Kidney (tissue), 14 donors: ENCODE results near the gene TSPAN14. TPM values are rescaled to one million over a fixed set of nuclear protein-coding genes. Genes with fewer than 3 reads are reported as not detected.

ENCODE experiments used
- DNase-seq, 5 donors: peaks; one replicate each; pipeline ENCODE4 v3.0.0-alpha.2; 2013 to 2020
- FAIRE-seq: peaks from 2 replicates; lab custom pipeline; 2012; peaks lifted over from hg19 to GRCh38; lab: Jason Lieb, UNC
- H3K27ac ChIP-seq, 2 donors: one replicate each; pipeline ENCODE4 v1.7.0; 2013; ENCODE audit warnings: low read depth in 2 of 2, low read length in 2 of 2, inconsistent platforms in 1 of 2
- H3K27me3 ChIP-seq: one replicate; pipeline ENCODE4 v1.7.1; 2013; ENCODE audit warnings: low read length, inconsistent platforms; ENCODE audit not compliant: control insufficient read depth, insufficient read depth
- H3K36me3 ChIP-seq, 3 donors: one replicate each; pipeline versions ENCODE4 v1.7.0 to v1.7.1; 2013; ENCODE audit warnings: low read length in 3 of 3, control low read depth in 1 of 3, inconsistent platforms in 1 of 3; ENCODE audit not compliant: insufficient read depth in 3 of 3, control insufficient read depth in 2 of 3
- H3K4me1 ChIP-seq, 3 donors: one replicate each; pipeline versions ENCODE4 v1.7.0 to v1.7.1; 2013; ENCODE audit warnings: low read length in 3 of 3, inconsistent platforms in 1 of 3, low read depth in 1 of 3; ENCODE audit not compliant: control insufficient read depth in 2 of 3, insufficient read depth in 2 of 3
- H3K4me3 ChIP-seq, 3 donors: one replicate each; pipeline versions ENCODE4 v1.7.0 to v1.8.1; 2013; ENCODE audit warnings: low read length in 3 of 3, control low read depth in 1 of 3, inconsistent platforms in 1 of 3
- H3K9ac ChIP-seq, 3 donors: one replicate each; pipeline versions ENCODE4 v1.7.0 to v1.7.1; 2013; ENCODE audit warnings: low read length in 3 of 3, control low read depth in 1 of 3, inconsistent platforms in 1 of 3
- H3K9me3 ChIP-seq, 3 donors: one replicate each; pipeline versions ENCODE4 v1.7.0 to v1.7.1; 2013; ENCODE audit warnings: low read length in 3 of 3, control low read depth in 1 of 3, inconsistent platforms in 1 of 3; ENCODE audit not compliant: control insufficient read depth in 2 of 3, insufficient read depth in 1 of 3
- CTCF ChIP-seq: IDR thresholded peaks from 3 replicates; pipeline ENCODE4 v1.5.1; 2012; ENCODE audit warnings: mild to moderate bottlenecking, moderate library complexity, borderline replicate concordance; ENCODE audit not compliant: insufficient read depth; ENCODE audit errors: extremely low read depth
- intact Hi-C: fragments of 100-400 bp; cut with DNase I; formaldehyde crosslinking; loops from one replicate; pipeline ENCODE4 v1.11.1; 2022
- polyA plus RNA-seq: library from polyadenylated mRNA; stranded (reverse); fragments of 350-450 nt; fragmentation: Illumina TruSeq; extraction: RNeasy Lipid Tissue Mini Kit (QIAGEN cat#74804); gene quantifications from one replicate; pipeline ENCODE4 v1.2.3, GENCODE V29; 2014; ENCODE audit warnings: low read depth, low replicate concordance; ENCODE audit not compliant: insufficient read depth
- total RNA-seq: library from RNA; stranded (reverse); fragmentation: NEBNext Ultra II Directional; extraction: Animal tissue kit (Norgen Biotek cat#: 25700); gene quantifications from one replicate; pipeline ENCODE4 v1.2.1, GENCODE V29; 2021
- donor health status: control.
- donor health status: control.
- donor health status: control.
- donor health status: control.
- donor health status: control.
- donor health status: DM: yes; HTN: yes; CAD: no.
- donor health status: Normal renal cell carcinoma (clear cell type).

The TSPAN14 gene
- total and polyA plus RNA-seq, 2 donors from 2014 or later = 36.8 to 183 TPM

- no peak overlapping the region for H3K9ac ChIP-seq
- peak overlapping the region in 1 of 2 donors; percentile 41 for H3K27ac ChIP-seq
- FAIRE-seq = no peak
- intact Hi-C loops = no loop called here
- H3K4me3 ChIP-seq = no peak overlapping the region
- H3K4me1 ChIP-seq = peaks cover under 1 to 52% (median 48%) of the 10 kb centered on the region in 3 donors
- no peak for TF ChIP-seq CTCF
- H3K36me3 ChIP-seq = peaks cover 0 to 11% (median 8%) of the 10 kb centered on the region in 3 donors
- H3K27me3 ChIP-seq = no peaks in the 10 kb centered on the region
- peak in 1 of 5 donors; percentile 40 for DNase-seq
- H3K9me3 ChIP-seq = no peaks in the 10 kb centered on the region
Measured at GRCh38 chr10:80486785-80487420, 32.8 kb downstream of the TSPAN14 start.

- no peak overlapping the region for H3K4me3 ChIP-seq
- H3K9me3 ChIP-seq = no peaks in the 10 kb centered on the region
- no peaks in the 10 kb centered on the region for H3K27me3 ChIP-seq
- H3K27ac ChIP-seq = no peak overlapping the region
- no peak for TF ChIP-seq CTCF
- intact Hi-C loops = no loop called here
- peak in 1 of 5 donors; percentile 27 for DNase-seq
- no peak for FAIRE-seq
- peaks cover 2 to 57% (median 52%) of the 10 kb centered on the region in 3 donors for H3K4me1 ChIP-seq
- H3K9ac ChIP-seq = no peak overlapping the region
- H3K36me3 ChIP-seq = peaks cover 0 to 11% (median 8%) of the 10 kb centered on the region in 3 donors
Measured at GRCh38 chr10:80487421-80487785, 33.3 kb downstream of the TSPAN14 start.

- Histone ChIP-seq H3K4me3 (no peak overlapping the region), H3K9ac (no peak overlapping the region), H3K27ac (peak overlapping the region in 1 of 2 donors; percentile 55), H3K36me3 (peaks cover 0 to 11% (median 8%) of the 10 kb centered on the region in 3 donors), H3K9me3 (no peaks in the 10 kb centered on the region), H3K4me1 (peaks cover 2 to 57% (median 56%) of the 10 kb centered on the region in 3 donors), H3K27me3 (no peaks in the 10 kb centered on the region)
- no peak for TF ChIP-seq CTCF
- FAIRE-seq (no peak), DNase-seq (peak in 1 of 5 donors; percentile 41)
- intact Hi-C loops = no loop called here
Measured at GRCh38 chr10:80487791-80488538, 33.9 kb downstream of the TSPAN14 start.
